Breast epithelium (tissue), 3 donors: ENCODE measurements around the gene HUNK.

ENCODE experiments used
- POLR2A ChIP-seq: fragments of 450-650 bp; IDR thresholded peaks from one replicate; pipeline ENCODE4 v1.6.1; 2016; ENCODE audit warnings: antibody characterized with exemption, mild to moderate bottlenecking, moderate library complexity
- POLR2AphosphoS5 ChIP-seq, 3 donors: sonication (generic); formaldehyde crosslinking; IDR thresholded peaks; one replicate each; pipeline ENCODE4 v1.6.1; 2017; ENCODE audit warnings: antibody characterized with exemption in 3 of 3
- TF ChIP-seq, protein P1 (sequence below), 3 donors: fragments of 450-650 bp; IDR thresholded peaks; one replicate each; pipeline ENCODE4 v1.5.1; 2016 to 2017; ENCODE audit warnings: antibody characterized with exemption in 3 of 3, mild to moderate bottlenecking in 3 of 3, moderate library complexity in 3 of 3

DNA sequence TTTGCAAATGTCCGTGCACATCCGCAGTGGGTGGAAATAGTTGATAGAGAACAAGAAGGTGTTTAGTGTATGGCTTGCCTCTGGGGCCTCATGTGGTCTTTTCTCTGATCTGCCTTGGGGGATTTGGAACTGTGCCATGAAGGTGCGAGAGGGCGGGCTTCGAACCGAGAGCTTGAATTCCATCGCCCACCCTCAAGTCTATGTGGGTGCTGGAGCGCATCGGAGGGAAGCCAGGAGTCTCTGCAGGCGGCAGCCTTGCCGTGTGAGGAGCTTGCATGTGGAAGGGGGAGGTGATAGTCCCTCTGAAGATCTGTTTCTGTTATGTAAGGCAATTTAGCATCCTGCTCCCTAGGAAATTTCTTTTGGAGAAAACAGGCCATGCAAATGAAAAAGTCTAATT is 119.6 kb downstream of the HUNK start:
- TF ChIP-seq, protein P1, sequence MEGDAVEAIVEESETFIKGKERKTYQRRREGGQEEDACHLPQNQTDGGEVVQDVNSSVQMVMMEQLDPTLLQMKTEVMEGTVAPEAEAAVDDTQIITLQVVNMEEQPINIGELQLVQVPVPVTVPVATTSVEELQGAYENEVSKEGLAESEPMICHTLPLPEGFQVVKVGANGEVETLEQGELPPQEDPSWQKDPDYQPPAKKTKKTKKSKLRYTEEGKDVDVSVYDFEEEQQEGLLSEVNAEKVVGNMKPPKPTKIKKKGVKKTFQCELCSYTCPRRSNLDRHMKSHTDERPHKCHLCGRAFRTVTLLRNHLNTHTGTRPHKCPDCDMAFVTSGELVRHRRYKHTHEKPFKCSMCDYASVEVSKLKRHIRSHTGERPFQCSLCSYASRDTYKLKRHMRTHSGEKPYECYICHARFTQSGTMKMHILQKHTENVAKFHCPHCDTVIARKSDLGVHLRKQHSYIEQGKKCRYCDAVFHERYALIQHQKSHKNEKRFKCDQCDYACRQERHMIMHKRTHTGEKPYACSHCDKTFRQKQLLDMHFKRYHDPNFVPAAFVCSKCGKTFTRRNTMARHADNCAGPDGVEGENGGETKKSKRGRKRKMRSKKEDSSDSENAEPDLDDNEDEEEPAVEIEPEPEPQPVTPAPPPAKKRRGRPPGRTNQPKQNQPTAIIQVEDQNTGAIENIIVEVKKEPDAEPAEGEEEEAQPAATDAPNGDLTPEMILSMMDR (IDR thresholded peaks at IDR 0.05) = no peak
- TF ChIP-seq POLR2A = no peak
- no peak for TF ChIP-seq POLR2AphosphoS5 (IDR thresholded peaks at IDR 0.05)
